ENCODE data around the gene GNRH2. TPM values are rescaled to one million over a fixed set of nuclear protein-coding genes. Genes with fewer than 3 reads are reported as not detected.

GNRH2 gene
- total and polyA plus RNA-seq, 2 donors (not counting 1 experiment from before 2014, with no cell fraction given): 2.5 TPM; not detected in 1

GRCh38 chr20:3077618-3078134 lies 34.3 kb downstream of the GNRH2 start:
- no peak overlapping the region for H2AFZ ChIP-seq (ENCODE audit: insufficient read depth, low read depth, low read length, poor library complexity, severe bottlenecking)
- no peak overlapping the region for H3K27ac Mint-ChIP-seq
- DNase-seq (no peak), ATAC-seq (ENCODE audit: low read depth) (no peak)
- WGBS (ENCODE audit: insufficient coverage): 0% methylated on average over 1 of the region's 4 CpGs
- H3K9me3 Mint-ChIP-seq (ENCODE audit: insufficient read depth): no peaks in the 10 kb centered on the region
- H3K4me3 Mint-ChIP-seq: no peak overlapping the region
- no peaks in the 10 kb centered on the region for H3K36me3 ChIP-seq (replicated peaks in 1 of 2; ENCODE audit: control extremely low read depth in 1 of 2, control insufficient read depth in 1 of 2, extremely low read depth in 1 of 2, insufficient read depth in 2 of 2, low read length in 1 of 2)
- intact Hi-C loops (cut with micrococcal nuclease): loop anchor here (1.0 to 10.0 kb wide), 2 partner anchors 23 to 77 kb away; partner anchors contain the start of genes FASTKD5 and UBOX5
- H3K27ac ChIP-seq (ENCODE audit: low read length in 2 of 2): no peak overlapping the region
- H3K27me3 ChIP-seq (replicated peaks in 1 of 4; ENCODE audit: control extremely low read depth in 1 of 4, control insufficient read depth in 3 of 4, insufficient read depth in 4 of 4, low read length in 3 of 4): peaks cover 0 to 44% (median 18%) of the 10 kb centered on the region in 4 experiments
- peaks cover 11% of the 10 kb centered on the region for H3K4me1 Mint-ChIP-seq
- H3K9me3 ChIP-seq (ENCODE audit: control extremely low read depth in 1 of 3, control insufficient read depth in 2 of 3, insufficient read depth in 1 of 3, low read length in 2 of 3): peaks cover 0 to 6% (median 0%) of the 10 kb centered on the region in 3 donors
- no peaks in the 10 kb centered on the region for H4K20me1 ChIP-seq (ENCODE audit: control insufficient read depth, insufficient read depth, low read length, poor library complexity, severe bottlenecking)
- H3K27me3 Mint-ChIP-seq: peaks cover 39% of the 10 kb centered on the region
- H3K4me1 ChIP-seq (ENCODE audit: control insufficient read depth in 2 of 2, insufficient read depth in 2 of 2, low read length in 2 of 2): peaks cover 9 to 12% of the 10 kb centered on the region in 2 donors
- H3K4me2 ChIP-seq (replicated peaks; ENCODE audit: low read depth, low read length, poor library complexity, severe bottlenecking): no peak overlapping the region
- H3K4me3 ChIP-seq (ENCODE audit: control extremely low read depth in 1 of 5, extremely low read depth in 1 of 5, insufficient read depth in 1 of 5, low read depth in 2 of 5, low read length in 4 of 5): no peak overlapping the region
- ChIA-PET CTCF (interaction anchor here (0.8 to 1.4 kb wide), 4 partner anchors 10 to 24 kb away, joined by 4 to 12 read pairs (median 6); no protein-coding TSS in a partner anchor), POLR2A (no interaction called here)
- TF ChIP-seq EZH2 (IDR thresholded peaks at IDR 0.05; ENCODE audit: borderline replicate concordance, insufficient read depth, low read depth, low read length, poor library complexity, severe bottlenecking): no peak
- TF ChIP-seq, protein P1, sequence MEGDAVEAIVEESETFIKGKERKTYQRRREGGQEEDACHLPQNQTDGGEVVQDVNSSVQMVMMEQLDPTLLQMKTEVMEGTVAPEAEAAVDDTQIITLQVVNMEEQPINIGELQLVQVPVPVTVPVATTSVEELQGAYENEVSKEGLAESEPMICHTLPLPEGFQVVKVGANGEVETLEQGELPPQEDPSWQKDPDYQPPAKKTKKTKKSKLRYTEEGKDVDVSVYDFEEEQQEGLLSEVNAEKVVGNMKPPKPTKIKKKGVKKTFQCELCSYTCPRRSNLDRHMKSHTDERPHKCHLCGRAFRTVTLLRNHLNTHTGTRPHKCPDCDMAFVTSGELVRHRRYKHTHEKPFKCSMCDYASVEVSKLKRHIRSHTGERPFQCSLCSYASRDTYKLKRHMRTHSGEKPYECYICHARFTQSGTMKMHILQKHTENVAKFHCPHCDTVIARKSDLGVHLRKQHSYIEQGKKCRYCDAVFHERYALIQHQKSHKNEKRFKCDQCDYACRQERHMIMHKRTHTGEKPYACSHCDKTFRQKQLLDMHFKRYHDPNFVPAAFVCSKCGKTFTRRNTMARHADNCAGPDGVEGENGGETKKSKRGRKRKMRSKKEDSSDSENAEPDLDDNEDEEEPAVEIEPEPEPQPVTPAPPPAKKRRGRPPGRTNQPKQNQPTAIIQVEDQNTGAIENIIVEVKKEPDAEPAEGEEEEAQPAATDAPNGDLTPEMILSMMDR (IDR thresholded peaks at IDR 0.05): no peak
- H3K9ac ChIP-seq (ENCODE audit: low read length): no peak overlapping the region
- H3K79me2 ChIP-seq (ENCODE audit: control insufficient read depth, insufficient read depth, low read length): no peaks in the 10 kb centered on the region

GRCh38 chr20:3080939-3081388 lies 37.5 kb downstream of the GNRH2 start:
- no peak overlapping the region for H3K27ac Mint-ChIP-seq
- H3K4me1 Mint-ChIP-seq: peaks cover 21% of the 10 kb centered on the region
- H3K9me3 Mint-ChIP-seq (ENCODE audit: insufficient read depth): no peaks in the 10 kb centered on the region
- H3K4me2 ChIP-seq (replicated peaks; ENCODE audit: low read depth, low read length, poor library complexity, severe bottlenecking): no peak overlapping the region
- H3K4me3 ChIP-seq (ENCODE audit: control extremely low read depth in 1 of 5, extremely low read depth in 1 of 5, insufficient read depth in 1 of 5, low read depth in 2 of 5, low read length in 4 of 5): no peak overlapping the region
- H3K79me2 ChIP-seq (ENCODE audit: control insufficient read depth, insufficient read depth, low read length): no peaks in the 10 kb centered on the region
- H3K36me3 ChIP-seq (replicated peaks in 1 of 2; ENCODE audit: control extremely low read depth in 1 of 2, control insufficient read depth in 1 of 2, extremely low read depth in 1 of 2, insufficient read depth in 2 of 2, low read length in 1 of 2): no peaks in the 10 kb centered on the region
- POLR2A ChIA-PET: no interaction called here
- peaks cover 0 to 21% (median 0%) of the 10 kb centered on the region in 3 donors for H3K9me3 ChIP-seq (ENCODE audit: control extremely low read depth in 1 of 3, control insufficient read depth in 2 of 3, insufficient read depth in 1 of 3, low read length in 2 of 3)
- H3K27ac ChIP-seq (ENCODE audit: low read length in 2 of 2): no peak overlapping the region
- CTCF ChIA-PET: no interaction called here
- TF ChIP-seq, protein P1 (IDR thresholded peaks at IDR 0.05): no peak
- TF ChIP-seq EZH2 (IDR thresholded peaks at IDR 0.05; ENCODE audit: borderline replicate concordance, insufficient read depth, low read depth, low read length, poor library complexity, severe bottlenecking): no peak
- intact Hi-C loops (cut with micrococcal nuclease): no loop called here
- ATAC-seq (ENCODE audit: low read depth) (no peak), DNase-seq (no peak)
- peaks cover 13 to 23% of the 10 kb centered on the region in 2 donors for H3K4me1 ChIP-seq (ENCODE audit: control insufficient read depth in 2 of 2, insufficient read depth in 2 of 2, low read length in 2 of 2)
- no peak overlapping the region for H3K9ac ChIP-seq (ENCODE audit: low read length)
- no peak overlapping the region for H2AFZ ChIP-seq (ENCODE audit: insufficient read depth, low read depth, low read length, poor library complexity, severe bottlenecking)
- H3K4me3 Mint-ChIP-seq: no peak overlapping the region
- no peaks in the 10 kb centered on the region for H4K20me1 ChIP-seq (ENCODE audit: control insufficient read depth, insufficient read depth, low read length, poor library complexity, severe bottlenecking)
- WGBS (ENCODE audit: insufficient coverage): 48% methylated on average over 3 of the region's 6 CpGs
- H3K27me3 Mint-ChIP-seq: peaks cover 55% of the 10 kb centered on the region
- H3K27me3 ChIP-seq (replicated peaks in 1 of 4; ENCODE audit: control extremely low read depth in 1 of 4, control insufficient read depth in 3 of 4, insufficient read depth in 4 of 4, low read length in 3 of 4): peaks cover 0 to 63% (median 33%) of the 10 kb centered on the region in 4 experiments
